Astrocyte (in vitro differentiated cells and primary cell): ENCODE measurements around the gene FAXC. TPM values are rescaled to one million over a fixed set of nuclear protein-coding genes. Genes with fewer than 3 reads are reported as not detected.

Experiments used
- DNase-seq: peaks from one replicate; pipeline ENCODE4 v3.0.0-alpha.2; 2010; ENCODE audit warnings: low read depth
- FAIRE-seq: peaks from 2 replicates; lab custom pipeline; 2011; peaks lifted over from hg19 to GRCh38; lab: Jason Lieb, UNC
- H2AFZ ChIP-seq: 2 replicates; pipeline ENCODE4 v1.6.0; 2012; ENCODE audit warnings: low read depth, low read length, inconsistent platforms
- H3K27ac ChIP-seq: 2 replicates; pipeline ENCODE4 v1.5.1; 2011; ENCODE audit warnings: low read depth, low read length, inconsistent platforms
- H3K27me3 ChIP-seq: 2 replicates; pipeline ENCODE4 v1.6.0; 2011; ENCODE audit warnings: low read length, inconsistent platforms; ENCODE audit not compliant: insufficient read depth
- H3K36me3 ChIP-seq: 2 replicates; pipeline ENCODE4 v1.5.1; 2011; ENCODE audit warnings: low read length, inconsistent platforms; ENCODE audit not compliant: insufficient read depth
- H3K4me1 ChIP-seq: 2 replicates; pipeline ENCODE4 v1.5.1; 2011; ENCODE audit warnings: low read length, inconsistent platforms; ENCODE audit not compliant: insufficient read depth
- H3K4me2 ChIP-seq: 2 replicates; pipeline ENCODE4 v1.6.0; 2012; ENCODE audit warnings: low read length, inconsistent platforms
- H3K4me3 ChIP-seq: 2 replicates; pipeline ENCODE4 v1.5.1; 2011; ENCODE audit warnings: low read depth, mild to moderate bottlenecking, low read length, inconsistent platforms; ENCODE audit not compliant: insufficient read depth
- H3K79me2 ChIP-seq: 2 replicates; pipeline ENCODE4 v1.6.0; 2012; ENCODE audit warnings: mild to moderate bottlenecking, low read length, inconsistent platforms; ENCODE audit not compliant: insufficient read depth
- H3K9ac ChIP-seq: 2 replicates; pipeline ENCODE4 v1.6.0; 2012; ENCODE audit warnings: mild to moderate bottlenecking, low read length, inconsistent platforms
- H3K9me3 ChIP-seq: 2 replicates; pipeline ENCODE4 v1.5.1; 2012; ENCODE audit warnings: low read depth, mild to moderate bottlenecking, low read length, inconsistent platforms; ENCODE audit not compliant: insufficient read depth
- H4K20me1 ChIP-seq: 2 replicates; pipeline ENCODE4 v1.6.0; 2012; ENCODE audit warnings: low read length, inconsistent platforms; ENCODE audit not compliant: insufficient read depth
- H3K27ac Mint-ChIP-seq: one replicate; pipeline ENCODE4 v1.8.0; 2021; ENCODE audit warnings: mild to moderate bottlenecking, mixed read lengths; ENCODE audit not compliant: unreplicated experiment
- H3K27me3 Mint-ChIP-seq: one replicate; pipeline ENCODE4 v1.8.0; 2021; ENCODE audit warnings: low read depth, mixed read lengths; ENCODE audit not compliant: unreplicated experiment
- H3K36me3 Mint-ChIP-seq: one replicate; pipeline ENCODE4 v1.8.0; 2021; ENCODE audit warnings: low read depth, mixed read lengths; ENCODE audit not compliant: unreplicated experiment
- H3K4me1 Mint-ChIP-seq: one replicate; pipeline ENCODE4 v1.8.0; 2021; ENCODE audit warnings: low read depth, mixed read lengths; ENCODE audit not compliant: unreplicated experiment
- H3K4me3 Mint-ChIP-seq: one replicate; pipeline ENCODE4 v1.8.0; 2021; ENCODE audit warnings: mild to moderate bottlenecking, moderate library complexity, mixed read lengths; ENCODE audit not compliant: unreplicated experiment
- H3K9me3 Mint-ChIP-seq: one replicate; pipeline ENCODE4 v1.8.0; 2021; ENCODE audit warnings: mild to moderate bottlenecking, mixed read lengths; ENCODE audit not compliant: unreplicated experiment
- CTCF ChIP-seq: IDR thresholded peaks from 2 replicates; pipeline ENCODE4 v1.5.1; 2011; ENCODE audit warnings: low read depth, mild to moderate bottlenecking, inconsistent platforms, low read length, moderate library complexity; ENCODE audit not compliant: insufficient read depth
- EZH2 ChIP-seq: IDR thresholded peaks from 2 replicates; pipeline ENCODE4 v1.6.1; 2012; ENCODE audit warnings: mild to moderate bottlenecking, low read length, inconsistent platforms; ENCODE audit not compliant: insufficient read depth
- total RNA-seq: library from RNA; stranded (reverse); gene quantifications from 2 replicates; pipeline ENCODE4 v1.2.1, GENCODE V29; 2021

The FAXC gene
- total RNA-seq, 1 donor from 2014 or later: 9.9 TPM

DNA sequence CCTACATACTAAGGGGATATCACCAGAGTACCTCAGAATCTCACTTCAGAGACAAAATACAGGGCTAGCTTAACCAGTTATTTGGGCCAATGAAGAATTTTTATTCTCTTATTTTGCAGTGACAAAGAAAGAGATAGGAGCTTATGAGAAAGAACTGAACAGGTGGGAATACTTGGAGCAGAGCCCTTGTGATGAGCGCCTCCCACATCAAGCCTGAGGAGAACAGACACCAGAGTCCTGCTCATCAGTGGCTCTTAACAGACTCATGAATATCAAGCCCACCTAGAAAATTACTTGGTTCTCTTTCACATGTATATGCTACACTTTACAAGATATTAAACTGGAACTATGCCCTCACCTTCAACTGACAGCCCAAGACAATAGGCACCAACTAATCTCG, 99.0 kb downstream of the FAXC start:
- no peak for TF ChIP-seq EZH2
- no peak for TF ChIP-seq CTCF
- peaks cover 3% of the 10 kb centered on the region for H3K27me3 Mint-ChIP-seq
- Histone ChIP-seq H3K79me2 (no peaks in the 10 kb centered on the region), H3K27ac (no peak overlapping the region), H3K9ac (no peak overlapping the region), H3K27me3 (no peaks in the 10 kb centered on the region), H3K4me1 (no peaks in the 10 kb centered on the region), H3K4me2 (no peak overlapping the region), H3K36me3 (no peaks in the 10 kb centered on the region), H3K4me3 (no peak overlapping the region), H3K9me3 (no peaks in the 10 kb centered on the region), H2AFZ (no peak overlapping the region), H4K20me1 (no peaks in the 10 kb centered on the region)
- H3K36me3 Mint-ChIP-seq: no peaks in the 10 kb centered on the region
- H3K4me3 Mint-ChIP-seq: no peak overlapping the region
- no peak overlapping the region for H3K27ac Mint-ChIP-seq
- H3K4me1 Mint-ChIP-seq: no peaks in the 10 kb centered on the region
- peaks cover 3% of the 10 kb centered on the region for H3K9me3 Mint-ChIP-seq
- DNase-seq (no peak), FAIRE-seq (no peak)

DNA sequence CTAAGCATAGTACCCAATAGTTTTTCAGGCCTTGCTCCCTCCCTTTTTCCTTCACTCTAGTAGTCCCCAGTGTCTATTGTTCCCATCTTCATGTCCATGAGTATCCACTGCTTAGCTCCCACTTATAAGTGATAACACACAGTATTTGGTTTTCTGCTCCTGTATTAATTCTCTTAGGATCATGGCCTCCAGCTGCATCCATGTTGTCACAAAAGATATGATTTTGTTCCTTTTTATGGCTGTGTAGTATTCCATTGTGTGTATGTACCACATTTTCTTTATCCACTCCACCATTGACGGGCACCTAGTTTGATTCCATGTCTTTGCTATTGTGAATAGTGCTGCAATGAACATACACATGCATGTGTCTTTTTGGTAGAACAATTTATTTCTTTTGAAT, 102.9 kb downstream of the FAXC start:
- no peaks in the 10 kb centered on the region for H3K36me3 ChIP-seq
- Mint-ChIP-seq H3K27me3 (peaks cover 2% of the 10 kb centered on the region), H3K4me1 (no peaks in the 10 kb centered on the region), H3K27ac (no peak overlapping the region), H3K4me3 (no peak overlapping the region), H3K9me3 (peaks cover 2% of the 10 kb centered on the region), H3K36me3 (no peaks in the 10 kb centered on the region)
- no peak overlapping the region for H3K4me2 ChIP-seq
- no peaks in the 10 kb centered on the region for H4K20me1 ChIP-seq
- H2AFZ ChIP-seq: no peak overlapping the region
- no peaks in the 10 kb centered on the region for H3K9me3 ChIP-seq
- H3K4me3 ChIP-seq: no peak overlapping the region
- FAIRE-seq (no peak), DNase-seq (no peak)
- H3K27me3 ChIP-seq: peaks cover 3% of the 10 kb centered on the region
- H3K9ac ChIP-seq: no peak overlapping the region
- TF ChIP-seq EZH2: no peak
- no peak for TF ChIP-seq CTCF
- no peak overlapping the region for H3K27ac ChIP-seq
- H3K4me1 ChIP-seq: no peaks in the 10 kb centered on the region
- no peaks in the 10 kb centered on the region for H3K79me2 ChIP-seq

- Histone ChIP-seq H2AFZ (no peak overlapping the region), H3K27ac (no peak overlapping the region), H3K79me2 (no peaks in the 10 kb centered on the region), H3K4me2 (no peak overlapping the region), H4K20me1 (no peaks in the 10 kb centered on the region), H3K27me3 (peaks cover 3% of the 10 kb centered on the region), H3K4me1 (no peaks in the 10 kb centered on the region), H3K9me3 (no peaks in the 10 kb centered on the region), H3K36me3 (no peaks in the 10 kb centered on the region), H3K9ac (no peak overlapping the region), H3K4me3 (no peak overlapping the region)
- FAIRE-seq (no peak), DNase-seq (peak; percentile 24)
- Mint-ChIP-seq H3K4me3 (no peak overlapping the region), H3K27ac (no peak overlapping the region), H3K36me3 (no peaks in the 10 kb centered on the region), H3K9me3 (peaks cover 2% of the 10 kb centered on the region), H3K27me3 (peaks cover 10% of the 10 kb centered on the region), H3K4me1 (no peaks in the 10 kb centered on the region)
- TF ChIP-seq EZH2 (no peak), CTCF (peak; percentile 57)
Observed at GRCh38 chr6:99241905-99242534, 107.5 kb downstream of the FAXC start.
